Gastroesophageal sphincter (tissue), 4 donors: ENCODE measurements around the gene SLU7. TPM values are rescaled to one million over a fixed set of nuclear protein-coding genes. Genes with fewer than 3 reads are reported as not detected.

Experiments
- ATAC-seq: fragments of 150-250 bp; one replicate; pipeline ENCODE4 v1.9.1; 2016; ENCODE audit warnings: mild to moderate bottlenecking, moderate library complexity
- H3K27ac ChIP-seq, 4 donors: fragments of 200-600 bp; sonication (generic) in 3 of 4; 1 replicate in 3 of 4; 2 replicates in 1 of 4; pipeline ENCODE4 v1.5.1; 2016 to 2019
- H3K27me3 ChIP-seq: fragments of 200-600 bp; sonication (generic); one replicate; pipeline ENCODE4 v1.5.1; 2019
- H3K36me3 ChIP-seq, 2 donors: fragments of 200-600 bp; sonication (generic); one replicate each; pipeline ENCODE4 v1.5.1; 2019; ENCODE audit warnings: control low read depth in 1 of 2
- H3K4me1 ChIP-seq, 3 donors: fragments of 200-600 bp; sonication (generic); 1 replicate in 2 of 3; 2 replicates in 1 of 3; pipeline ENCODE4 v1.5.1; 2016 to 2019; ENCODE audit warnings: control low read depth in 2 of 3
- H3K4me3 ChIP-seq, 2 donors: fragments of 200-600 bp; sonication (generic); one replicate each; pipeline ENCODE4 v1.5.1; 2019; ENCODE audit warnings: mild to moderate bottlenecking in 1 of 2, moderate library complexity in 1 of 2
- H3K9me3 ChIP-seq, 3 donors: fragments of 200-600 bp; sonication (generic); one replicate each; pipeline ENCODE4 v1.5.1; 2017 to 2019; ENCODE audit warnings: control low read depth in 2 of 3
- EP300 ChIP-seq: sonication (generic); formaldehyde crosslinking; IDR thresholded peaks from one replicate; pipeline ENCODE4 v1.6.1; 2017; ENCODE audit warnings: antibody characterized with exemption, mild to moderate bottlenecking
- POLR2A ChIP-seq, 2 donors: fragments of 450-650 bp; IDR thresholded peaks; one replicate each; pipeline ENCODE4 v1.6.1; 2017; ENCODE audit warnings: antibody characterized with exemption in 2 of 2, mild to moderate bottlenecking in 2 of 2, moderate library complexity in 1 of 2
- POLR2AphosphoS5 ChIP-seq: sonication (generic); formaldehyde crosslinking; IDR thresholded peaks from one replicate; pipeline ENCODE4 v1.6.1; 2017; ENCODE audit warnings: antibody characterized with exemption
- WGBS, 2 donors: methylation state at CpG; one replicate each; pipeline ENCODE4 v1.1.5; 2018; ENCODE audit warnings: low coverage in 1 of 2; 5-methylcytosine and 5-hydroxymethylcytosine counted together
- total RNA-seq, 4 donors: library from RNA; depleted of rRNA; stranded (reverse); fragments of >200 nt; gene quantifications; one replicate each; pipeline ENCODE4 v1.1.0, GENCODE V29; 2016
- TF ChIP-seq, protein P1 (sequence below), 4 experiments: fragments of 200-600 bp in 2 of 4; fragments of 450-650 bp in 2 of 4; sonication (generic) in 1 of 4; IDR thresholded peaks; one replicate each; pipeline ENCODE4 v1.5.1; 2017 to 2019; ENCODE audit warnings: antibody characterized with exemption in 4 of 4, mild to moderate bottlenecking in 2 of 4, moderate library complexity in 2 of 4

Gene SLU7
- total RNA-seq, 4 donors from 2014 or later = 52.6 to 133 (median 88.3) TPM

DNA sequence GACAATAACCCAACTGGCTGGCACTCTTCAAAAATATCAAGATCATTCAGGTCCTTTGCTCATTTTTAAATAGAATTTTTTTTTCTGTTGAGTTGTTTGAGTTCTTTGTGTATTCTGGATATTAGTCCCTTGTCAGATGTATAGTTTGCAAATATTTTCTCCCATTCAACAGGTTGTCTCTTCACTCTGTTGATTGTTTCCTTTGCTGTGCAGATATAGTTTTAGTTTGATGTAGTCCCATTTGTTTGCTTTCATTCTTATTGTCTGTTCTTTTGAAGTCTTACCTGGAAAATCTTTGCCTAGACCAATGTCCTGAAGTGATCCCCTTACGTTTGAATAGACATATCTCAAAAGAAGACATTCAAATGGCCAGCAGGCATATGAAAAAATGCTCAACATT, 25.5 kb upstream of the SLU7 start:
- H3K27me3 ChIP-seq = no peaks in the 10 kb centered on the region
- no peak overlapping the region for H3K27ac ChIP-seq
- peaks cover 0 to 3% (median 0%) of the 10 kb centered on the region in 3 donors for H3K4me1 ChIP-seq
- H3K4me3 ChIP-seq = no peak overlapping the region
- no peaks in the 10 kb centered on the region for H3K9me3 ChIP-seq
- TF ChIP-seq, protein P1, sequence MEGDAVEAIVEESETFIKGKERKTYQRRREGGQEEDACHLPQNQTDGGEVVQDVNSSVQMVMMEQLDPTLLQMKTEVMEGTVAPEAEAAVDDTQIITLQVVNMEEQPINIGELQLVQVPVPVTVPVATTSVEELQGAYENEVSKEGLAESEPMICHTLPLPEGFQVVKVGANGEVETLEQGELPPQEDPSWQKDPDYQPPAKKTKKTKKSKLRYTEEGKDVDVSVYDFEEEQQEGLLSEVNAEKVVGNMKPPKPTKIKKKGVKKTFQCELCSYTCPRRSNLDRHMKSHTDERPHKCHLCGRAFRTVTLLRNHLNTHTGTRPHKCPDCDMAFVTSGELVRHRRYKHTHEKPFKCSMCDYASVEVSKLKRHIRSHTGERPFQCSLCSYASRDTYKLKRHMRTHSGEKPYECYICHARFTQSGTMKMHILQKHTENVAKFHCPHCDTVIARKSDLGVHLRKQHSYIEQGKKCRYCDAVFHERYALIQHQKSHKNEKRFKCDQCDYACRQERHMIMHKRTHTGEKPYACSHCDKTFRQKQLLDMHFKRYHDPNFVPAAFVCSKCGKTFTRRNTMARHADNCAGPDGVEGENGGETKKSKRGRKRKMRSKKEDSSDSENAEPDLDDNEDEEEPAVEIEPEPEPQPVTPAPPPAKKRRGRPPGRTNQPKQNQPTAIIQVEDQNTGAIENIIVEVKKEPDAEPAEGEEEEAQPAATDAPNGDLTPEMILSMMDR (IDR thresholded peaks at IDR 0.05) = no peak
- TF ChIP-seq POLR2AphosphoS5 = no peak
- TF ChIP-seq EP300 = no peak
- no peak for TF ChIP-seq POLR2A (IDR thresholded peaks at IDR 0.05)
- H3K36me3 ChIP-seq = no peaks in the 10 kb centered on the region
- WGBS, 2 donors = 63% methylated on average over 1 of the region's 1 CpG
- no peak for ATAC-seq

DNA sequence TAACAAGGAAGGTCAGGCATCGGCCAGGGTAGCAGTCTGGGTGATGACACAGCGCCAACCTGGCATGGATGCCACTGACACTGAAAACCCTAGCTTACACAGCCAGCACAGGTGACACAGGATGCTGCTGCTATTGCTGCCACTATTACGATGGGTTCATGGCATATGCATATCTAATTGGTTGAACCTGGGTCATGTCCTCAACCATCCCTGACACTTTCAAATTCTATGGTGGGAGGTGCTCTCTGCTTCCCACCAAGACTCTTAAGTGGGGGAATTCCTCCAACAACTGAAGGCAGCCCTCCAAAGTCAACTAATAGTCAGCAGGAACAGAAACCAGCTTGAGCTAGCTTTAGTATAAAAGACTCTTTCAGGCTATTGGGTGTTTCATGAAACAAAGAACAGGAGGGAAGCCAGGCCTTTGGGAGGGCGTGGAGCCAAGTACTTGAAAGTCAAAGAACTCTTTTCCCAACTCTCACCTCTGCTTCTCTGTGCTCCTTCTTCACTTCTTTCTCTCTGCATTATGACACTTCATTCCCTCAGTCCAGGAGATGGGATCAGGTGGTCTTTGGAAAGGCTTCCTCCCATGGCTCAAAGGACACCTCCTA, 24.0 kb upstream of the SLU7 start:
- no peak for ATAC-seq

DNA sequence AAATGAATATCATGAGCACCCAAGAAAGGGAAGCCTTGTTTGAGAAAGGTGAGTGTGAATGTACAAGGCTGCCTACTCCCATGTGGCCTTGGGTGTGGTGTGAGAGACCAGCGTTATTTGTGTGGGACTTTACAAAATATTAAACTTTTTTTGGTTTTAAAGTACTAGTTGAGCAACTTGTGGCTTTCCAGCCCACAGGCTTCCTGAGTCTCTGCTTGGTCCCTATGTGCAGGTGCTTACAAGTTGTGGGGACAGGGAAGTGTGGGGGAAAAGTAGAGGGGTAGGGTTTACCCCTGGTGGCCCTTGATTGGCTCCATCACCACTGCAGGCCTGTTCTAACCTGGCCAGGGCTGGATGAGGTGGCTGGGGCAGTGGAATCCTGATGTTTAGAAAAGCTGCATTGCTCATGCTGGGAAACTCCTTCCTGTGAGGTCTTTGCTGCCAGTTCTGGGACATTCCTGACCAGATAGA, 22.5 kb upstream of the SLU7 start:
- Histone ChIP-seq H3K27me3 (peaks cover 1% of the 10 kb centered on the region), H3K4me1 (peaks cover 0 to 16% (median 0%) of the 10 kb centered on the region in 3 donors), H3K4me3 (no peak overlapping the region), H3K27ac (no peak overlapping the region), H3K36me3 (no peaks in the 10 kb centered on the region), H3K9me3 (no peaks in the 10 kb centered on the region)
- no peak for TF ChIP-seq POLR2A (IDR thresholded peaks at IDR 0.05)
- no peak for TF ChIP-seq EP300
- no peak for TF ChIP-seq POLR2AphosphoS5
- TF ChIP-seq, protein P1 (IDR thresholded peaks at IDR 0.05) = no peak
- 38 to 71% methylated on average over 1 of the region's 1 CpG for WGBS, 2 donors
- ATAC-seq = no peak

More for the DNA sequence above, 24.0 kb upstream of the SLU7 start:
- no peak for TF ChIP-seq POLR2A (IDR thresholded peaks at IDR 0.05)
- no peak for TF ChIP-seq POLR2AphosphoS5
- TF ChIP-seq, protein P1 (IDR thresholded peaks at IDR 0.05) = no peak
- TF ChIP-seq EP300 = no peak
- Histone ChIP-seq H3K4me3 (no peak overlapping the region), H3K27me3 (no peaks in the 10 kb centered on the region), H3K4me1 (peaks cover 0 to 16% (median 0%) of the 10 kb centered on the region in 3 donors), H3K9me3 (no peaks in the 10 kb centered on the region), H3K36me3 (no peaks in the 10 kb centered on the region), H3K27ac (no peak overlapping the region)
- 62 to 70% methylated on average over 3 of the region's 4 CpGs for WGBS, 2 donors

DNA sequence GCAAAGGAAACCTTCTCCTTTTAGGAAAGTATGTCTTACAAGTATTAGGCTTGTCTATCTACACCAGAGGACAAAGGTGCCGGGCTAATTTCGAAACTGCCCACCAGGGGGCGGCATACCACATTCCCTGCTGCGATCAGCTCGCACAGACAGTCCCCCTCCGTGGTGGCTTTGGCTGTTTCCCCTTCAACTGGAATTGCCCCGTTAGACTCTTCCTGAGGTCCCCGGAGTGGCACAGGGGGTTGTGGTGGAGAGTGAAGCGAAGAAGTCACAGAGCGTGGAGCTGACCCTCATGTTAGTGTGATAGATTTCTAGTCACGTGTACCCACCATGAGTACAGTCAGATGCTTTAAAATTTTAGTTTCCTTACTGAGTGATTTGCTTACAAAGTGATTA, 20.3 kb upstream of the SLU7 start:
- H3K36me3 ChIP-seq = no peaks in the 10 kb centered on the region
- H3K4me1 ChIP-seq = peaks cover 0 to 16% (median 0%) of the 10 kb centered on the region in 3 donors
- peak overlapping the region in 1 of 4 donors; percentile 59 for H3K27ac ChIP-seq
- no peaks in the 10 kb centered on the region for H3K9me3 ChIP-seq
- TF ChIP-seq POLR2AphosphoS5 (no peak), POLR2A (IDR thresholded peaks at IDR 0.05) (no peak), EP300 (no peak)
- TF ChIP-seq, protein P1 (IDR thresholded peaks at IDR 0.05) = peak; percentile 79 to 97 (median 92)
- WGBS, 2 donors = 0 to 3% methylated on average over 3 to 7 of the region's 11 CpGs
- peak; percentile 89 for ATAC-seq
- H3K4me3 ChIP-seq = peak overlapping the region; percentile 48 to 65
- H3K27me3 ChIP-seq = peaks cover 6% of the 10 kb centered on the region
